GM23248 (cell line): ENCODE data around the gene PTPRN2. TPM values are rescaled to one million over a fixed set of nuclear protein-coding genes. Genes with fewer than 3 reads are reported as not detected.

Source experiments
- DNase-seq: peaks from one replicate; pipeline ENCODE4 v3.0.0-alpha.2; 2015
- H2AFZ ChIP-seq: fragments of 200-600 bp; sonication (generic); 2 replicates; pipeline ENCODE4 v1.6.1; 2016; ENCODE audit warnings: antibody characterized with exemption
- H3F3A ChIP-seq: fragments of 200-600 bp; sonication (generic); 2 replicates; pipeline ENCODE4 v1.6.1; 2016; ENCODE audit warnings: mild to moderate bottlenecking, antibody characterized with exemption, mixed run types; ENCODE audit not compliant: insufficient read depth
- H3K27ac ChIP-seq: fragments of 200-600 bp; sonication (generic); 2 replicates; pipeline ENCODE4 v1.5.1; 2016; ENCODE audit warnings: mild to moderate bottlenecking
- H3K27me3 ChIP-seq: fragments of 200-600 bp; sonication (generic); replicated peaks from 2 replicates; pipeline ENCODE4 v1.6.1; 2016; ENCODE audit warnings: mild to moderate bottlenecking; ENCODE audit not compliant: insufficient read depth
- H3K36me3 ChIP-seq: fragments of 200-600 bp; sonication (generic); 2 replicates; pipeline ENCODE4 v1.6.1; 2016; ENCODE audit warnings: low read depth, mild to moderate bottlenecking
- H3K4me1 ChIP-seq: fragments of 200-600 bp; sonication (generic); 2 replicates; pipeline ENCODE4 v1.6.1; 2016; ENCODE audit warnings: mild to moderate bottlenecking; ENCODE audit not compliant: insufficient read depth
- H3K4me2 ChIP-seq: fragments of 200-600 bp; sonication (generic); one replicate; pipeline ENCODE4 v1.6.1; 2016; ENCODE audit warnings: mild to moderate bottlenecking; ENCODE audit not compliant: unreplicated experiment
- H3K4me3 ChIP-seq: fragments of 200-600 bp; sonication (generic); 2 replicates; pipeline ENCODE4 v1.5.1; 2016; ENCODE audit warnings: mild to moderate bottlenecking
- H3K79me2 ChIP-seq: fragments of 200-600 bp; sonication (generic); 2 replicates; pipeline ENCODE4 v1.6.1; 2016; ENCODE audit warnings: mild to moderate bottlenecking; ENCODE audit not compliant: insufficient read depth
- H3K9ac ChIP-seq: fragments of 200-600 bp; sonication (generic); 2 replicates; pipeline ENCODE4 v1.6.1; 2016; ENCODE audit warnings: mild to moderate bottlenecking
- H3K9me2 ChIP-seq: fragments of 200-600 bp; sonication (generic); 2 replicates; pipeline ENCODE4 v1.6.1; 2016; ENCODE audit warnings: mixed run types, mild to moderate bottlenecking, moderate library complexity; ENCODE audit not compliant: insufficient read depth
- H3K9me3 ChIP-seq: fragments of 200-600 bp; sonication (generic); one replicate; pipeline ENCODE4 v1.6.1; 2017; ENCODE audit warnings: low read depth
- H4K20me1 ChIP-seq: fragments of 200-600 bp; sonication (generic); 2 replicates; pipeline ENCODE4 v1.6.0; 2016; ENCODE audit not compliant: insufficient read depth
- EZH2 ChIP-seq: fragments of 200-600 bp; sonication (generic); IDR thresholded peaks from 2 replicates; pipeline ENCODE4 v1.6.1; 2018; ENCODE audit warnings: antibody characterized with exemption, mild to moderate bottlenecking; ENCODE audit not compliant: insufficient read depth, poor library complexity, severe bottlenecking
- EZH2phosphoT487 ChIP-seq: fragments of 200-600 bp; sonication (generic); IDR thresholded peaks from 2 replicates; pipeline ENCODE4 v1.6.1; 2018; ENCODE audit warnings: antibody characterized with exemption, moderate library complexity, mild to moderate bottlenecking, low read depth; ENCODE audit not compliant: insufficient read depth
- WGBS, 2 experiments: methylation state at CpG; one replicate each; pipeline ENCODE4 v1.1.6; 2015 to 2017; ENCODE audit warnings: low lambda C conversion rate in 2 of 2, low coverage in 1 of 2; ENCODE audit errors: missing lambda C conversion rate in 2 of 2; 5-methylcytosine and 5-hydroxymethylcytosine counted together
- in situ Hi-C: fragments of 300-500 bp; cut with MboI; formaldehyde crosslinking; loops from 2 replicates; pipeline ENCODE4 v1.15.0; 2020
- polyA plus RNA-seq: library from polyadenylated mRNA; unstranded; fragments of >200 nt; fragmentation: Nextera tagmentation; extraction: Ambion mirVana; gene quantifications from 2 replicates; pipeline ENCODE4 v1.2.1, GENCODE V29; 2016
- total RNA-seq: library from RNA; depleted of rRNA; stranded (reverse); fragments of >200 nt; shearing (Covaris generic); gene quantifications from 2 replicates; pipeline ENCODE4 v1.2.3, GENCODE V29; 2014

PTPRN2 gene
- total and polyA plus RNA-seq, 2 experiments from 2014 or later: 0.13 TPM; not detected in 1

GRCh38 chr7:157757211-157757610, 830.4 kb downstream of the PTPRN2 start:
- Histone ChIP-seq H3K27me3 (no peaks in the 10 kb centered on the region), H3K36me3 (no peaks in the 10 kb centered on the region), H2AFZ (no peak overlapping the region), H3K9ac (no peak overlapping the region), H3K4me2 (no peak overlapping the region), H3K27ac (no peak overlapping the region), H3K9me2 (no peaks in the 10 kb centered on the region), H3F3A (no peaks in the 10 kb centered on the region), H3K4me3 (no peak overlapping the region), H3K79me2 (no peaks in the 10 kb centered on the region), H4K20me1 (no peaks in the 10 kb centered on the region), H3K9me3 (no peaks in the 10 kb centered on the region), H3K4me1 (no peaks in the 10 kb centered on the region)
- 53 to 57% methylated on average over 19 to 21 of the region's 21 CpGs for WGBS, 2 experiments
- TF ChIP-seq EZH2: no peak
- no peak for TF ChIP-seq EZH2phosphoT487
- in situ Hi-C loops: no loop called here
- DNase-seq: no peak

GRCh38 chr7:157755741-157756140, 831.9 kb downstream of the PTPRN2 start:
- no peak for DNase-seq

GRCh38 chr7:157754416-157754790, 833.2 kb downstream of the PTPRN2 start:
- no peaks in the 10 kb centered on the region for H3K36me3 ChIP-seq
- no peak overlapping the region for H3K27ac ChIP-seq
- DNase-seq: no peak
- H2AFZ ChIP-seq: no peak overlapping the region
- 29 to 30% methylated on average over 9 of the region's 9 CpGs for WGBS, 2 experiments
- no peaks in the 10 kb centered on the region for H3K79me2 ChIP-seq
- TF ChIP-seq EZH2 (no peak), EZH2phosphoT487 (no peak)
- no peaks in the 10 kb centered on the region for H3K4me1 ChIP-seq
- no peak overlapping the region for H3K4me3 ChIP-seq
- no peak overlapping the region for H3K9ac ChIP-seq
- H3K9me3 ChIP-seq: no peaks in the 10 kb centered on the region
- no peaks in the 10 kb centered on the region for H3F3A ChIP-seq
- in situ Hi-C loops: no loop called here
- no peaks in the 10 kb centered on the region for H4K20me1 ChIP-seq
- H3K9me2 ChIP-seq: no peaks in the 10 kb centered on the region
- H3K4me2 ChIP-seq: no peak overlapping the region
- no peaks in the 10 kb centered on the region for H3K27me3 ChIP-seq

More at GRCh38 chr7:157755741-157756140, 831.9 kb downstream of the PTPRN2 start:
- TF ChIP-seq EZH2 (no peak), EZH2phosphoT487 (no peak)
- H3K9ac ChIP-seq: no peak overlapping the region
- H3K4me2 ChIP-seq: no peak overlapping the region
- in situ Hi-C loops: no loop called here
- no peaks in the 10 kb centered on the region for H3F3A ChIP-seq
- H4K20me1 ChIP-seq: no peaks in the 10 kb centered on the region
- H3K9me2 ChIP-seq: no peaks in the 10 kb centered on the region
- no peak overlapping the region for H3K27ac ChIP-seq
- no peaks in the 10 kb centered on the region for H3K9me3 ChIP-seq
- H3K79me2 ChIP-seq: no peaks in the 10 kb centered on the region
- no peaks in the 10 kb centered on the region for H3K27me3 ChIP-seq
- WGBS, 2 experiments: 34 to 43% methylated on average over 7 of the region's 7 CpGs
- no peaks in the 10 kb centered on the region for H3K36me3 ChIP-seq
- no peak overlapping the region for H2AFZ ChIP-seq
- no peak overlapping the region for H3K4me3 ChIP-seq
- no peaks in the 10 kb centered on the region for H3K4me1 ChIP-seq

GRCh38 chr7:157753713-157754415, 833.8 kb downstream of the PTPRN2 start:
- Histone ChIP-seq H3F3A (no peaks in the 10 kb centered on the region), H3K9me3 (no peaks in the 10 kb centered on the region), H3K9me2 (no peaks in the 10 kb centered on the region), H3K9ac (no peak overlapping the region), H3K36me3 (no peaks in the 10 kb centered on the region), H4K20me1 (no peaks in the 10 kb centered on the region), H3K79me2 (no peaks in the 10 kb centered on the region), H3K4me1 (no peaks in the 10 kb centered on the region), H3K4me2 (no peak overlapping the region), H3K27ac (no peak overlapping the region), H3K27me3 (no peaks in the 10 kb centered on the region), H3K4me3 (no peak overlapping the region), H2AFZ (no peak overlapping the region)
- no peak for DNase-seq
- TF ChIP-seq EZH2phosphoT487: no peak
- TF ChIP-seq EZH2: no peak
- WGBS, 2 experiments: 33 to 36% methylated on average over 18 to 21 of the region's 21 CpGs
- in situ Hi-C loops: no loop called here
